HepG2 (cell line): ENCODE data around the gene LSMEM2.

Experiments used
- EP300 ChIP-seq, 3 experiments: sonication (generic) in 1 of 3; formaldehyde crosslinking in 1 of 3; IDR thresholded peaks; 2 replicates each; pipeline versions ENCODE4 v1.5.1 to v1.6.1; 2011 to 2020; ENCODE audit warnings: low read depth in 2 of 3, low read length in 2 of 3, borderline replicate concordance in 1 of 3, improper control_type of control experiment in 1 of 3, mild to moderate bottlenecking in 1 of 3, missing genetic modification reagents in 1 of 3, moderate library complexity in 1 of 3
- GTF2F1 ChIP-seq: fragments of 150-350 bp; IDR thresholded peaks from 2 replicates; pipeline ENCODE4 v1.6.1; 2014; ENCODE audit warnings: low read length
- POLR2A ChIP-seq, 2 experiments: IDR thresholded peaks; 2 replicates each; pipeline ENCODE4 v1.6.1; 2011; ENCODE audit warnings: low read depth in 2 of 2, low read length in 2 of 2, mild to moderate bottlenecking in 1 of 2, moderate library complexity in 1 of 2; ENCODE audit not compliant: insufficient read depth in 1 of 2
- PRPF4 ChIP-seq: fragments of 200-400 bp; formaldehyde crosslinking; IDR thresholded peaks from 2 replicates; pipeline ENCODE4 v1.6.1; 2016; ENCODE audit warnings: low read length, low read depth; ENCODE audit not compliant: poor library complexity, severe bottlenecking
- TCF12 ChIP-seq, 2 experiments: fragments of 450-650 bp in 1 of 2; sonication (generic) in 1 of 2; formaldehyde crosslinking in 1 of 2; IDR thresholded peaks; 2 replicates each; pipeline versions ENCODE4 v1.6.1 to v1.8.0; 2017 to 2022; ENCODE audit warnings: antibody characterized with exemption in 1 of 2, mild to moderate bottlenecking in 1 of 2, missing genetic modification reagents in 1 of 2, moderate library complexity in 1 of 2
- ZNF10 ChIP-seq: sonication (generic); formaldehyde crosslinking; IDR thresholded peaks from 2 replicates; pipeline ENCODE4 v1.4.0; 2020; ENCODE audit warnings: mild to moderate bottlenecking, low read depth, missing genetic modification reagents, borderline replicate concordance
- ZNF274 ChIP-seq: sonication (generic); formaldehyde crosslinking; IDR thresholded peaks from 2 replicates; pipeline ENCODE4 v1.5.1; 2020; ENCODE audit warnings: mild to moderate bottlenecking, missing genetic modification reagents
- ZNF441 ChIP-seq: sonication (generic); formaldehyde crosslinking; IDR thresholded peaks from 2 replicates; pipeline ENCODE4 v1.7.0; 2021; ENCODE audit warnings: missing genetic modification reagents, borderline replicate concordance
- ZNF660 ChIP-seq: sonication (generic); formaldehyde crosslinking; IDR thresholded peaks from 2 replicates; pipeline ENCODE4 v1.5.1; 2020; ENCODE audit warnings: mild to moderate bottlenecking, low read depth, missing genetic modification reagents, borderline replicate concordance
- TF ChIP-seq, protein P1 (sequence below): sonication (generic); formaldehyde crosslinking; IDR thresholded peaks from 2 replicates; pipeline ENCODE4 v1.4.0; 2020; ENCODE audit warnings: missing genetic modification reagents, borderline replicate concordance
- TF ChIP-seq, protein P2 (sequence below): sonication (generic); formaldehyde crosslinking; IDR thresholded peaks from 2 replicates; pipeline ENCODE4 v1.4.0; 2020; ENCODE audit warnings: missing genetic modification reagents
- TF ChIP-seq, protein P3 (sequence below): sonication (generic); formaldehyde crosslinking; IDR thresholded peaks from 2 replicates; pipeline ENCODE4 v1.5.0; 2020; ENCODE audit warnings: mild to moderate bottlenecking, missing genetic modification reagents, moderate library complexity

DNA sequence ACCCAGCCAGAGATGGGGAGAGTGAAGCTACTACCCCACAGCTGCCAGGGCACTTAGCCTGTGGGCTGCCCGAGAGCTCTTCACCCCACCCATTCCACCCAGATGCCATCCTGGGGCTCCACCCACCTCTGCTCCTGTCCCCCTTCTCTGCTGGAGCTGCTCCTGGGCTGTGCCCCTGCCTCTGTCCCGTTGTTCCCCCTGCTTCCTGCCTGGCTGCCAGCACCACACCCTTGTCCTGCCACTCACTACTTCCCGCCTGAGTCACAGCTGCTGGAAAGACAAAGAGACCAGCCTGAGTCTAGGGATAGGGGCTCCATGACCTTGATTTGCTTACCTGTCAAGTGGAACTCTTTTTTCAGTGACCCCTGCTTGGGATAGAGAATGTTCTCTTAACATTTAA, 30.5 kb upstream of the LSMEM2 start:
- TF ChIP-seq, protein P1, sequence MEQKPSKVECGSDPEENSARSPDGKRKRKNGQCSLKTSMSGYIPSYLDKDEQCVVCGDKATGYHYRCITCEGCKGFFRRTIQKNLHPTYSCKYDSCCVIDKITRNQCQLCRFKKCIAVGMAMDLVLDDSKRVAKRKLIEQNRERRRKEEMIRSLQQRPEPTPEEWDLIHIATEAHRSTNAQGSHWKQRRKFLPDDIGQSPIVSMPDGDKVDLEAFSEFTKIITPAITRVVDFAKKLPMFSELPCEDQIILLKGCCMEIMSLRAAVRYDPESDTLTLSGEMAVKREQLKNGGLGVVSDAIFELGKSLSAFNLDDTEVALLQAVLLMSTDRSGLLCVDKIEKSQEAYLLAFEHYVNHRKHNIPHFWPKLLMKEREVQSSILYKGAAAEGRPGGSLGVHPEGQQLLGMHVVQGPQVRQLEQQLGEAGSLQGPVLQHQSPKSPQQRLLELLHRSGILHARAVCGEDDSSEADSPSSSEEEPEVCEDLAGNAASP, result no peak
- no peak for TF ChIP-seq ZNF274 (CRISPR knock-in tag)
- TF ChIP-seq, protein P2, sequence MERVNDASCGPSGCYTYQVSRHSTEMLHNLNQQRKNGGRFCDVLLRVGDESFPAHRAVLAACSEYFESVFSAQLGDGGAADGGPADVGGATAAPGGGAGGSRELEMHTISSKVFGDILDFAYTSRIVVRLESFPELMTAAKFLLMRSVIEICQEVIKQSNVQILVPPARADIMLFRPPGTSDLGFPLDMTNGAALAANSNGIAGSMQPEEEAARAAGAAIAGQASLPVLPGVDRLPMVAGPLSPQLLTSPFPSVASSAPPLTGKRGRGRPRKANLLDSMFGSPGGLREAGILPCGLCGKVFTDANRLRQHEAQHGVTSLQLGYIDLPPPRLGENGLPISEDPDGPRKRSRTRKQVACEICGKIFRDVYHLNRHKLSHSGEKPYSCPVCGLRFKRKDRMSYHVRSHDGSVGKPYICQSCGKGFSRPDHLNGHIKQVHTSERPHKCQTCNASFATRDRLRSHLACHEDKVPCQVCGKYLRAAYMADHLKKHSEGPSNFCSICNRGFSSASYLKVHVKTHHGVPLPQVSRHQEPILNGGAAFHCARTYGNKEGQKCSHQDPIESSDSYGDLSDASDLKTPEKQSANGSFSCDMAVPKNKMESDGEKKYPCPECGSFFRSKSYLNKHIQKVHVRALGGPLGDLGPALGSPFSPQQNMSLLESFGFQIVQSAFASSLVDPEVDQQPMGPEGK (CRISPR knock-in tag), result no peak
- no peak for TF ChIP-seq GTF2F1
- TF ChIP-seq, protein P3, sequence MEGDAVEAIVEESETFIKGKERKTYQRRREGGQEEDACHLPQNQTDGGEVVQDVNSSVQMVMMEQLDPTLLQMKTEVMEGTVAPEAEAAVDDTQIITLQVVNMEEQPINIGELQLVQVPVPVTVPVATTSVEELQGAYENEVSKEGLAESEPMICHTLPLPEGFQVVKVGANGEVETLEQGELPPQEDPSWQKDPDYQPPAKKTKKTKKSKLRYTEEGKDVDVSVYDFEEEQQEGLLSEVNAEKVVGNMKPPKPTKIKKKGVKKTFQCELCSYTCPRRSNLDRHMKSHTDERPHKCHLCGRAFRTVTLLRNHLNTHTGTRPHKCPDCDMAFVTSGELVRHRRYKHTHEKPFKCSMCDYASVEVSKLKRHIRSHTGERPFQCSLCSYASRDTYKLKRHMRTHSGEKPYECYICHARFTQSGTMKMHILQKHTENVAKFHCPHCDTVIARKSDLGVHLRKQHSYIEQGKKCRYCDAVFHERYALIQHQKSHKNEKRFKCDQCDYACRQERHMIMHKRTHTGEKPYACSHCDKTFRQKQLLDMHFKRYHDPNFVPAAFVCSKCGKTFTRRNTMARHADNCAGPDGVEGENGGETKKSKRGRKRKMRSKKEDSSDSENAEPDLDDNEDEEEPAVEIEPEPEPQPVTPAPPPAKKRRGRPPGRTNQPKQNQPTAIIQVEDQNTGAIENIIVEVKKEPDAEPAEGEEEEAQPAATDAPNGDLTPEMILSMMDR (CRISPR knock-in tag), result no peak
- no peak for TF ChIP-seq ZNF660 (CRISPR knock-in tag)
- no peak for TF ChIP-seq EP300 (IDR thresholded peaks at IDR 0.05; ENCODE audit: low read depth in 2 of 2, low read length in 2 of 2)
- no peak for TF ChIP-seq EP300 (CRISPR knock-in tag; IDR thresholded peaks at IDR 0.05; ENCODE audit: borderline replicate concordance)
- no peak for TF ChIP-seq ZNF441 (CRISPR knock-in tag)
- TF ChIP-seq POLR2A (IDR thresholded peaks at IDR 0.05; ENCODE audit: insufficient read depth in 1 of 2, low read depth in 2 of 2, low read length in 2 of 2), result no peak
- no peak for TF ChIP-seq TCF12 (IDR thresholded peaks at IDR 0.05)
- no peak for TF ChIP-seq TCF12 (CRISPR knock-in tag; IDR thresholded peaks at IDR 0.05)
- no peak for TF ChIP-seq ZNF10 (CRISPR knock-in tag)
- TF ChIP-seq PRPF4, result no peak
